Testis (tissue), 3 donors: ENCODE data around the gene SLC6A9. TPM values are rescaled to one million over a fixed set of nuclear protein-coding genes. Genes with fewer than 3 reads are reported as not detected.

Experiments
- DNase-seq: peaks from one replicate; pipeline ENCODE4 v3.0.0-alpha.2; 2019
- H3K27ac ChIP-seq, 2 donors: fragments of 200-600 bp; sonication (generic); one replicate each; pipeline ENCODE4 v1.5.1; 2019
- H3K27me3 ChIP-seq: fragments of 200-600 bp; sonication (generic); one replicate; pipeline ENCODE4 v1.5.1; 2019
- H3K36me3 ChIP-seq: fragments of 200-600 bp; sonication (generic); one replicate; pipeline ENCODE4 v1.5.1; 2017; ENCODE audit warnings: low read depth; ENCODE audit errors: missing control alignments
- H3K4me1 ChIP-seq: fragments of 200-600 bp; sonication (generic); one replicate; pipeline ENCODE4 v1.5.1; 2019
- H3K4me3 ChIP-seq, 2 donors: fragments of 200-600 bp; sonication (generic); one replicate each; pipeline ENCODE4 v1.5.1; 2017 to 2019
- H3K9me3 ChIP-seq: fragments of 200-600 bp; sonication (generic); one replicate; pipeline ENCODE4 v1.5.1; 2017
- CTCF ChIP-seq, 3 experiments: fragments of 450-650 bp in 2 of 3; fragments of 200-600 bp in 1 of 3; sonication (generic) in 1 of 3; IDR thresholded peaks; one replicate each; pipeline ENCODE4 v1.5.1; 2016 to 2019; ENCODE audit warnings: antibody characterized with exemption in 3 of 3, mild to moderate bottlenecking in 2 of 3, moderate library complexity in 1 of 3
- POLR2A ChIP-seq: fragments of 450-650 bp; IDR thresholded peaks from one replicate; pipeline ENCODE4 v1.6.1; 2017; ENCODE audit warnings: antibody characterized with exemption, mild to moderate bottlenecking, moderate library complexity
- WGBS, 2 donors: methylation state at CpG; one replicate each; pipeline ENCODE4 v1.1.5; 2018; 5-methylcytosine and 5-hydroxymethylcytosine counted together
- intact Hi-C: fragments of 100-400 bp; cut with DNase I; formaldehyde crosslinking; loops from one replicate; pipeline ENCODE4 v1.15.1; 2023; ENCODE audit warnings: low total_unique reads
- polyA plus RNA-seq: library from polyadenylated mRNA; stranded (reverse); fragments of 350-450 nt; fragmentation: Illumina TruSeq; extraction: RNeasy Lipid Tissue Mini Kit (QIAGEN cat#74804); gene quantifications from one replicate; pipeline ENCODE4 v1.2.3, GENCODE V29; 2014; ENCODE audit warnings: low read depth, low replicate concordance; ENCODE audit not compliant: insufficient read depth
- total RNA-seq, 2 donors: library from RNA; depleted of rRNA; stranded (reverse); fragments of >200 nt; gene quantifications; one replicate each; pipeline ENCODE4 v1.2.3, GENCODE V29; 2016

Gene SLC6A9
- total and polyA plus RNA-seq, 3 donors from 2014 or later: 1.2 to 2.3 (median 1.7) TPM

- intact Hi-C loops: no loop called here
- WGBS, 2 donors: 92 to 93% methylated on average over 2 to 3 of the region's 3 CpGs
- Histone ChIP-seq H3K9me3 (no peaks in the 10 kb centered on the region), H3K4me1 (peaks cover under 1% of the 10 kb centered on the region), H3K4me3 (no peak overlapping the region), H3K27me3 (no peaks in the 10 kb centered on the region), H3K27ac (no peak overlapping the region), H3K36me3 (no peaks in the 10 kb centered on the region)
- TF ChIP-seq CTCF (IDR thresholded peaks at IDR 0.05) (no peak), POLR2A (no peak)
- DNase-seq: no peak
These were observed 65.9 kb downstream of the SLC6A9 start for GRCh38 chr1:43965316-43965715.

GRCh38 chr1:43963890-43964289 is 67.4 kb downstream of the SLC6A9 start:
- no peak overlapping the region for H3K4me3 ChIP-seq
- H3K27me3 ChIP-seq: no peaks in the 10 kb centered on the region
- TF ChIP-seq POLR2A: no peak
- no peak for TF ChIP-seq CTCF (IDR thresholded peaks at IDR 0.05)
- intact Hi-C loops: no loop called here
- H3K4me1 ChIP-seq: no peaks in the 10 kb centered on the region
- WGBS, 2 donors: 91% methylated on average over 5 of the region's 5 CpGs
- no peak overlapping the region for H3K27ac ChIP-seq
- no peak for DNase-seq
- H3K9me3 ChIP-seq: no peaks in the 10 kb centered on the region
- no peaks in the 10 kb centered on the region for H3K36me3 ChIP-seq

GRCh38 chr1:43963006-43963405 is 68.3 kb downstream of the SLC6A9 start:
- no peak for DNase-seq
- H3K4me3 ChIP-seq: no peak overlapping the region
- TF ChIP-seq CTCF (IDR thresholded peaks at IDR 0.05) (no peak), POLR2A (no peak)
- WGBS, 2 donors: 93 to 100% methylated on average over 1 to 3 of the region's 3 CpGs
- no peaks in the 10 kb centered on the region for H3K4me1 ChIP-seq
- no peaks in the 10 kb centered on the region for H3K27me3 ChIP-seq
- no peaks in the 10 kb centered on the region for H3K9me3 ChIP-seq
- intact Hi-C loops: no loop called here
- H3K36me3 ChIP-seq: no peaks in the 10 kb centered on the region
- no peak overlapping the region for H3K27ac ChIP-seq

GRCh38 chr1:43962324-43962723 is 68.9 kb downstream of the SLC6A9 start:
- Histone ChIP-seq H3K4me1 (no peaks in the 10 kb centered on the region), H3K27ac (no peak overlapping the region), H3K36me3 (no peaks in the 10 kb centered on the region), H3K4me3 (no peak overlapping the region), H3K27me3 (no peaks in the 10 kb centered on the region), H3K9me3 (no peaks in the 10 kb centered on the region)
- 89 to 96% methylated on average over 2 of the region's 2 CpGs for WGBS, 2 donors
- TF ChIP-seq POLR2A (no peak), CTCF (IDR thresholded peaks at IDR 0.05) (no peak)
- DNase-seq: no peak
- intact Hi-C loops: no loop called here

GRCh38 chr1:43961692-43962091 is 69.6 kb downstream of the SLC6A9 start:
- intact Hi-C loops: no loop called here
- 82 to 92% methylated on average over 3 of the region's 3 CpGs for WGBS, 2 donors
- TF ChIP-seq POLR2A (no peak), CTCF (IDR thresholded peaks at IDR 0.05) (no peak)
- Histone ChIP-seq H3K4me3 (no peak overlapping the region), H3K27ac (no peak overlapping the region), H3K4me1 (no peaks in the 10 kb centered on the region), H3K27me3 (no peaks in the 10 kb centered on the region), H3K9me3 (no peaks in the 10 kb centered on the region), H3K36me3 (no peaks in the 10 kb centered on the region)
- no peak for DNase-seq
